Measurements from ENCODE around the gene PHF12.

- TF ChIP-seq POLR2AphosphoS5 (IDR thresholded peaks at IDR 0.05; ENCODE audit: low read depth, low read length), result no peak
- no peak for TF ChIP-seq CTCF (IDR thresholded peaks at IDR 0.05 in 2 of 3, conservative IDR thresholded peaks at IDR 0.05 in 1 of 3; ENCODE audit: borderline replicate concordance in 1 of 3, insufficient read depth in 1 of 3, low read depth in 2 of 3, low read length in 2 of 3)
Observed at GRCh38 chr17:28911411-28912045, 39.8 kb downstream of the PHF12 start.
